SK-N-SH (cell line): ENCODE data around the gene IGF1R. TPM values are rescaled to one million over a fixed set of nuclear protein-coding genes. Genes with fewer than 3 reads are reported as not detected.

Experiments used
- CTCF ChIA-PET: fragments of 300-600, 350-600 bp; formaldehyde crosslinking; extraction: SDS; loops from one replicate; lab custom pipeline; 2021; lab: Yijun Ruan, JAX
- POLR2A ChIA-PET: fragments of 350-600 bp; sonication (Branson Sonifier 250); formaldehyde crosslinking; extraction: SDS; loops from one replicate; lab custom pipeline; 2020; ENCODE audit warnings: antibody characterized with exemption, inconsistent platforms; lab: Yijun Ruan, JAX
- DNase-seq: peaks from one replicate; pipeline ENCODE4 v3.0.0; 2012
- H2AFZ ChIP-seq: fragments of 200-600 bp; sonication (generic); 2 replicates; pipeline ENCODE4 v1.8.1; 2016; ENCODE audit warnings: antibody characterized with exemption, mild to moderate bottlenecking, low read depth
- H3F3A ChIP-seq: fragments of 200-600 bp; sonication (generic); replicated peaks from 2 replicates; pipeline ENCODE3; 2016; ENCODE audit warnings: antibody characterized with exemption, mild to moderate bottlenecking; ENCODE audit not compliant: insufficient read depth
- H3K27ac ChIP-seq, 2 experiments: fragments of 200-500 bp in 1 of 2; fragments of 200-600 bp in 1 of 2; sonication (Bioruptor generic) in 1 of 2; sonication (generic), shearing (Covaris generic) in 1 of 2; 2 replicates each; pipeline versions ENCODE4 v1.5.1 to v1.6.1; 2014 to 2016; ENCODE audit warnings: low read depth in 2 of 2, inconsistent platforms in 1 of 2, low read length in 1 of 2, mild to moderate bottlenecking in 1 of 2, mixed read lengths in 1 of 2
- H3K27me3 ChIP-seq: fragments of 200-600 bp; sonication (generic), shearing (Covaris generic); 2 replicates; pipeline ENCODE4 v1.6.1; 2016; ENCODE audit warnings: mixed run types; ENCODE audit not compliant: insufficient read depth
- H3K36me3 ChIP-seq, 2 experiments: fragments of 200-500 bp in 1 of 2; fragments of 200-600 bp in 1 of 2; sonication (Bioruptor generic) in 1 of 2; sonication (generic) in 1 of 2; replicated peaks in 1 of 2; 2 replicates each; pipeline versions ENCODE3 to v1.5.1; 2014 to 2016; ENCODE audit warnings: low read length in 1 of 2, mild to moderate bottlenecking in 1 of 2; ENCODE audit not compliant: insufficient read depth in 2 of 2, control insufficient read depth in 1 of 2
- H3K4me1 ChIP-seq, 2 experiments: fragments of 200-500 bp in 1 of 2; fragments of 200-600 bp in 1 of 2; sonication (Bioruptor generic) in 1 of 2; sonication (generic), shearing (Covaris generic) in 1 of 2; 2 replicates each; pipeline versions ENCODE4 v1.5.1 to v1.6.1; 2014 to 2016; ENCODE audit warnings: low read depth in 1 of 2, low read length in 1 of 2, mixed run types in 1 of 2; ENCODE audit not compliant: insufficient read depth in 2 of 2, control insufficient read depth in 1 of 2
- H3K4me2 ChIP-seq: fragments of 200-600 bp; sonication (generic), shearing (Covaris generic); 2 replicates; pipeline ENCODE4 v1.6.1; 2017; ENCODE audit warnings: mixed run types
- H3K4me3 ChIP-seq, 2 experiments: fragments of 200-500 bp in 1 of 2; fragments of 200-600 bp in 1 of 2; sonication (Bioruptor generic) in 1 of 2; sonication (generic), shearing (Covaris generic) in 1 of 2; 2 replicates each; pipeline versions ENCODE4 v1.5.1 to v1.8.1; 2014 to 2016; ENCODE audit warnings: low read depth in 2 of 2, inconsistent platforms in 1 of 2, low read length in 1 of 2, mild to moderate bottlenecking in 1 of 2, mixed read lengths in 1 of 2, moderate library complexity in 1 of 2
- H3K79me2 ChIP-seq: fragments of 200-600 bp; sonication (generic); 2 replicates; pipeline ENCODE4 v1.8.1; 2017; ENCODE audit warnings: mild to moderate bottlenecking; ENCODE audit not compliant: insufficient read depth
- H3K9ac ChIP-seq: fragments of 200-600 bp; sonication (generic); 2 replicates; pipeline ENCODE4 v1.6.1; 2017; ENCODE audit warnings: mixed run types
- H3K9me2 ChIP-seq: fragments of 200-600 bp; sonication (generic); 2 replicates; pipeline ENCODE4 v1.6.1; 2017; ENCODE audit warnings: mixed run types
- H3K9me3 ChIP-seq: fragments of 200-600 bp; sonication (generic); 2 replicates; pipeline ENCODE4 v1.6.1; 2017; ENCODE audit warnings: mixed run types, mild to moderate bottlenecking, moderate library complexity
- H4K20me1 ChIP-seq: fragments of 200-600 bp; sonication (generic); 2 replicates; pipeline ENCODE4 v1.6.1; 2017; ENCODE audit warnings: mild to moderate bottlenecking, mixed run types; ENCODE audit not compliant: insufficient read depth
- EZH2phosphoT487 ChIP-seq: fragments of 200-600 bp; sonication (generic); IDR thresholded peaks from 2 replicates; pipeline ENCODE4 v1.6.1; 2017; ENCODE audit warnings: low read depth, mixed run types, mild to moderate bottlenecking, antibody characterized with exemption, moderate library complexity, borderline replicate concordance
- FOSL2 ChIP-seq: IDR thresholded peaks from 2 replicates; pipeline ENCODE4 v1.4.0; 2012; ENCODE audit warnings: low read depth, mild to moderate bottlenecking, moderate library complexity, borderline replicate concordance
- FOXJ3 ChIP-seq: sonication (generic); formaldehyde crosslinking; IDR thresholded peaks from 2 replicates; pipeline ENCODE4 v1.5.1; 2020; ENCODE audit warnings: mild to moderate bottlenecking, missing genetic modification reagents
- PBX3 ChIP-seq: IDR thresholded peaks from 2 replicates; pipeline ENCODE4; 2012
- REST ChIP-seq: IDR thresholded peaks from 2 replicates; pipeline ENCODE4 v1.6.1; 2012; ENCODE audit warnings: mild to moderate bottlenecking, low read depth, low read length, moderate library complexity
- TAF1 ChIP-seq: IDR thresholded peaks from 2 replicates; pipeline ENCODE4 v1.6.1; 2012; ENCODE audit warnings: low read depth, mild to moderate bottlenecking, low read length, moderate library complexity, borderline replicate concordance
- TEAD4 ChIP-seq: IDR thresholded peaks from 2 replicates; pipeline ENCODE4 v1.4.0; 2012; ENCODE audit warnings: mild to moderate bottlenecking, borderline replicate concordance; ENCODE audit not compliant: insufficient read depth
- ZBTB33 ChIP-seq: IDR thresholded peaks from 2 replicates; pipeline ENCODE4 v1.4.0; 2012; ENCODE audit warnings: low read depth, borderline replicate concordance
- WGBS: methylation state at CpG from one replicate; pipeline ENCODE4 v1.1.6; 2017; ENCODE audit warnings: low lambda C conversion rate; 5-methylcytosine and 5-hydroxymethylcytosine counted together
- polyA plus RNA-seq, 3 experiments: library from polyadenylated mRNA; depleted of rRNA; stranded (reverse); fragments of >200 nt; gene quantifications; 2 replicates each; pipeline ENCODE4 v1.2.3, GENCODE V29; 2012

IGF1R gene
- polyA plus RNA-seq, 1 of the 3 experiments (the other 2 are of a cell fraction), result 9.5 TPM

GRCh38 chr15:98773616-98774015, 125.3 kb downstream of the IGF1R start:
- Histone ChIP-seq H3F3A (no peaks in the 10 kb centered on the region), H3K9me2 (no peaks in the 10 kb centered on the region), H2AFZ (no peak overlapping the region), H3K27ac (no peak overlapping the region; a peak in 1 of 4 replicates), H3K9ac (no peak overlapping the region), H3K4me1 (peaks cover 7% of the 10 kb centered on the region in 2 experiments; a peak in 2 of 4 replicates), H4K20me1 (peaks cover 13% of the 10 kb centered on the region), H3K4me3 (no peak overlapping the region), H3K9me3 (no peaks in the 10 kb centered on the region), H3K4me2 (no peak overlapping the region), H3K36me3 (no peaks in the 10 kb centered on the region), H3K27me3 (no peaks in the 10 kb centered on the region), H3K79me2 (peaks cover 61% of the 10 kb centered on the region)
- ChIA-PET POLR2A (no interaction called here), CTCF (interaction anchor here (0.7 to 1.7 kb wide), 3 partner anchors 9 to 114 kb away, joined by 3 to 4 read pairs (median 3); no protein-coding TSS in a partner anchor)
- no peak for DNase-seq
- WGBS, result 85% methylated on average over 4 of the region's 6 CpGs
- no peak for TF ChIP-seq TEAD4
- no peak for TF ChIP-seq ZBTB33
- TF ChIP-seq FOXJ3, result no peak
- TF ChIP-seq REST, result no peak
- TF ChIP-seq EZH2phosphoT487, result no peak
- TF ChIP-seq TAF1, result no peak
- TF ChIP-seq PBX3, result no peak
- no peak for TF ChIP-seq FOSL2
